G401 (cell line): ENCODE results near the gene ZNF629. TPM values are rescaled to one million over a fixed set of nuclear protein-coding genes. Genes with fewer than 3 reads are reported as not detected.

ENCODE experiments used
- DNase-seq: peaks from one replicate; pipeline ENCODE4 v3.0.0-alpha.2; 2015; ENCODE audit warnings: low spot score
- in situ Hi-C: cut with HindIII; loops from 2 replicates; pipeline ENCODE4 v1.10.0; 2016; ENCODE audit warnings: low sequenced_read_pairs, mixed read lengths
- total RNA-seq: library from RNA; depleted of rRNA; stranded (reverse); fragments of >200 nt; shearing (Covaris generic); gene quantifications from 2 replicates; pipeline ENCODE4 v1.2.3, GENCODE V29; 2014

Gene ZNF629
- total RNA-seq, 1 experiment from 2014 or later = 27.6 TPM

GRCh38 chr16:30787613-30788378 lies 791 bp upstream of the ZNF629 start:
- in situ Hi-C loops = no loop called here
- peak; percentile 59 for DNase-seq

- no peak for DNase-seq
- in situ Hi-C loops = no loop called here
Observed at GRCh38 chr16:30786115-30786935, 680 bp downstream of the ZNF629 start.

GRCh38 chr16:30785126-30786106 lies 1.6 kb downstream of the ZNF629 start:
- in situ Hi-C loops = no loop called here
- DNase-seq = no peak

- in situ Hi-C loops = loop anchor here (5.0 kb wide), 1 partner anchor 103 kb away; no protein-coding TSS in a partner anchor
Observed at GRCh38 chr16:30784215-30784614, 2.8 kb downstream of the ZNF629 start.

GRCh38 chr16:30783280-30784109 lies 3.5 kb downstream of the ZNF629 start:
- in situ Hi-C loops = loop anchor here (5.0 kb wide), 1 partner anchor 104 kb away; no protein-coding TSS in a partner anchor
- no peak for DNase-seq

More at GRCh38 chr16:30784215-30784614, 2.8 kb downstream of the ZNF629 start:
- DNase-seq = no peak

- no peak for DNase-seq
Observed at GRCh38 chr16:30782486-30783279, 4.3 kb downstream of the ZNF629 start.

GRCh38 chr16:30780549-30780948 lies 6.5 kb downstream of the ZNF629 start:
- DNase-seq = no peak
- in situ Hi-C loops = loop anchor here (5.0 kb wide), 1 partner anchor 107 kb away; no protein-coding TSS in a partner anchor

More at GRCh38 chr16:30782486-30783279, 4.3 kb downstream of the ZNF629 start:
- in situ Hi-C loops = loop anchor here (5.0 kb wide), 1 partner anchor 105 kb away; no protein-coding TSS in a partner anchor

- DNase-seq = no peak
- in situ Hi-C loops = loop anchor here (5.0 kb wide), 1 partner anchor 107 kb away; no protein-coding TSS in a partner anchor
Observed at GRCh38 chr16:30780021-30780420, 7.0 kb downstream of the ZNF629 start.

- in situ Hi-C loops = no loop called here
Observed at GRCh38 chr16:30779596-30779995, 7.4 kb downstream of the ZNF629 start.

GRCh38 chr16:30778549-30779244 lies 8.3 kb downstream of the ZNF629 start:
- DNase-seq = no peak
- in situ Hi-C loops = no loop called here

More at GRCh38 chr16:30779596-30779995, 7.4 kb downstream of the ZNF629 start:
- DNase-seq = no peak

- in situ Hi-C loops = no loop called here
- no peak for DNase-seq
Observed at GRCh38 chr16:30777591-30778297, 9.3 kb downstream of the ZNF629 start.

GRCh38 chr16:30775392-30776188 lies 11.4 kb downstream of the ZNF629 start:
- in situ Hi-C loops = no loop called here
- DNase-seq = peak; percentile 89

GRCh38 chr16:30775131-30775391 lies 11.9 kb downstream of the ZNF629 start:
- DNase-seq = no peak
- in situ Hi-C loops = no loop called here

- in situ Hi-C loops = no loop called here
- DNase-seq = no peak
Observed at GRCh38 chr16:30774367-30775130, 12.5 kb downstream of the ZNF629 start.

- in situ Hi-C loops = no loop called here
- DNase-seq = no peak
Observed at GRCh38 chr16:30773826-30774225, 13.2 kb downstream of the ZNF629 start.
